Hepatocyte (in vitro differentiated cells): ENCODE results near the gene RIT2. TPM values are rescaled to one million over a fixed set of nuclear protein-coding genes. Genes with fewer than 3 reads are reported as not detected.

Source experiments
- DNase-seq: peaks from one replicate; pipeline ENCODE4 v3.0.0-alpha.2; 2016; ENCODE audit warnings: low spot score
- H2AFZ ChIP-seq: fragments of 200-600 bp; sonication (generic); 2 replicates; pipeline ENCODE4 v1.6.0; 2016; ENCODE audit warnings: antibody characterized with exemption, mild to moderate bottlenecking
- H3K27ac ChIP-seq: fragments of 200-600 bp; sonication (generic); 2 replicates; pipeline ENCODE4 v1.5.1; 2016; ENCODE audit warnings: mild to moderate bottlenecking
- H3K27me3 ChIP-seq: fragments of 200-600 bp; sonication (generic); 2 replicates; pipeline ENCODE4 v1.6.1; 2016
- H3K36me3 ChIP-seq: fragments of 200-600 bp; sonication (generic); replicated peaks from 2 replicates; pipeline ENCODE4 v1.5.1; 2016; ENCODE audit warnings: low read depth; ENCODE audit not compliant: insufficient read depth
- H3K4me1 ChIP-seq: fragments of 200-600 bp; sonication (generic); 2 replicates; pipeline ENCODE4 v1.5.1; 2016; ENCODE audit warnings: mild to moderate bottlenecking, moderate library complexity; ENCODE audit not compliant: insufficient read depth
- H3K4me2 ChIP-seq: fragments of 200-600 bp; sonication (generic); 2 replicates; pipeline ENCODE4 v1.6.0; 2016
- H3K4me3 ChIP-seq: fragments of 200-600 bp; sonication (generic); 2 replicates; pipeline ENCODE4 v1.5.1; 2016; ENCODE audit warnings: mild to moderate bottlenecking
- H3K79me2 ChIP-seq: fragments of 200-600 bp; sonication (generic); 2 replicates; pipeline ENCODE4 v1.6.0; 2017; ENCODE audit warnings: mild to moderate bottlenecking
- H3K9me2 ChIP-seq: fragments of 200-600 bp; sonication (generic); replicated peaks from 2 replicates; pipeline ENCODE4 v1.6.0; 2017; ENCODE audit warnings: mild to moderate bottlenecking; ENCODE audit not compliant: insufficient read depth
- H3K9me3 ChIP-seq: fragments of 200-600 bp; sonication (generic); 2 replicates; pipeline ENCODE4 v1.5.1; 2016; ENCODE audit warnings: low read depth, mild to moderate bottlenecking
- H4K20me1 ChIP-seq: fragments of 200-600 bp; sonication (generic); 2 replicates; pipeline ENCODE4 v1.6.0; 2016; ENCODE audit warnings: mild to moderate bottlenecking; ENCODE audit not compliant: insufficient read depth, poor library complexity, severe bottlenecking
- EZH2 ChIP-seq: fragments of 200-600 bp; sonication (generic); IDR thresholded peaks from 2 replicates; pipeline ENCODE4 v1.6.1; 2016; ENCODE audit warnings: antibody characterized with exemption, mild to moderate bottlenecking, borderline replicate concordance
- EZH2phosphoT487 ChIP-seq: fragments of 200-600 bp; sonication (generic); IDR thresholded peaks from one replicate; pipeline ENCODE4 v1.6.1; 2018; ENCODE audit warnings: antibody characterized with exemption, mild to moderate bottlenecking, low read depth, moderate library complexity; ENCODE audit not compliant: unreplicated experiment, severe bottlenecking
- WGBS: methylation state at CpG from one replicate; pipeline ENCODE4 v1.1.6; 2016; ENCODE audit warnings: low lambda C conversion rate; ENCODE audit errors: missing lambda C conversion rate; 5-methylcytosine and 5-hydroxymethylcytosine counted together
- polyA plus RNA-seq: library from polyadenylated mRNA; unstranded; fragments of >200 nt; fragmentation: Nextera tagmentation; extraction: Ambion mirVana; gene quantifications from 2 replicates; pipeline ENCODE4 v1.2.1, GENCODE V29; 2016
- total RNA-seq: library from RNA; depleted of rRNA; stranded (reverse); fragments of >200 nt; gene quantifications from 2 replicates; pipeline ENCODE4 v1.2.3, GENCODE V29; 2014
- TF ChIP-seq, protein P1 (sequence below): fragments of 200-600 bp; sonication (generic); IDR thresholded peaks from 2 replicates; pipeline ENCODE4 v1.5.1; 2016; ENCODE audit warnings: antibody characterized with exemption, mild to moderate bottlenecking; ENCODE audit not compliant: poor library complexity

Gene RIT2
- total and polyA plus RNA-seq, 2 experiments from 2014 or later: not detected

DNA sequence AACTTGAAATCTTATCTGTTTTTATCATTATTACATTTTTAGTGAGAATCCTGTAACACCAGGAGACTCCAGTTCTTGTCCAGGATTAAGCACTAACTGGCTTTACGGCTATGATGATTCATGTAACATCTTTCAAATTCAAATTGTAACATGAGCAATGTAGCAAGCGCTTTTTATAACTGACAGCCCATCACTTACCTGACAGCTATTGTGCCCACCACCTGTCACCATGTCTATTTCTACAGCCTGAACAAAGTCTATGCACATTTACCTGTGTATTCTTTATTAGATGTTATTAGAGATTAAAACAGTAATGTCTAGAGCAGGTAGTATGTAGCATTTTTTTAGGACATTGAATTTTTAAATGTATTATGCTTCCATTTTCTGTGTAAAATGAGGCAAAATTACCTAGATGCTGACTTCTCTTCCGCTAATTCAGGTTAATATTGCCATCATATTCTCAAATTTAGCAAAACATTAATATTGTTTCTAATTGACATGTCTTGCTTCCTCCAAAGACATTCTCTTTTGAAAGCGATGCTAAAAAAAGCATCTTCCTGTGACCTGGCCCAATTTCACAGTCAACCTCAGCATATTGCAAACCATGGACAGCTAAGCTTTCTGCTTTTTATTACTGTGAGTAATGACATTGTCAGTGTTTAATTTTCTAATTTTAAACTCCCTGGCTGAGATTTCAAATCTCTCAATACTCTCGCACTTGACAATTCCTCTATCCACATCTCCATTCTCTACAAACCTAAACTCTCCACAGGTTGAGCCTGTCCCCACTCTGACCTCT lies 37.8 kb downstream of the RIT2 start:
- Histone ChIP-seq H4K20me1 (no peaks in the 10 kb centered on the region), H3K9me2 (no peaks in the 10 kb centered on the region), H3K4me2 (no peak overlapping the region), H3K27me3 (no peaks in the 10 kb centered on the region), H3K36me3 (no peaks in the 10 kb centered on the region), H3K79me2 (no peaks in the 10 kb centered on the region), H3K4me3 (no peak overlapping the region), H3K9me3 (no peaks in the 10 kb centered on the region), H2AFZ (no peak overlapping the region), H3K27ac (no peak overlapping the region), H3K4me1 (no peaks in the 10 kb centered on the region)
- TF ChIP-seq EZH2phosphoT487 (no peak), EZH2 (no peak)
- TF ChIP-seq, protein P1, sequence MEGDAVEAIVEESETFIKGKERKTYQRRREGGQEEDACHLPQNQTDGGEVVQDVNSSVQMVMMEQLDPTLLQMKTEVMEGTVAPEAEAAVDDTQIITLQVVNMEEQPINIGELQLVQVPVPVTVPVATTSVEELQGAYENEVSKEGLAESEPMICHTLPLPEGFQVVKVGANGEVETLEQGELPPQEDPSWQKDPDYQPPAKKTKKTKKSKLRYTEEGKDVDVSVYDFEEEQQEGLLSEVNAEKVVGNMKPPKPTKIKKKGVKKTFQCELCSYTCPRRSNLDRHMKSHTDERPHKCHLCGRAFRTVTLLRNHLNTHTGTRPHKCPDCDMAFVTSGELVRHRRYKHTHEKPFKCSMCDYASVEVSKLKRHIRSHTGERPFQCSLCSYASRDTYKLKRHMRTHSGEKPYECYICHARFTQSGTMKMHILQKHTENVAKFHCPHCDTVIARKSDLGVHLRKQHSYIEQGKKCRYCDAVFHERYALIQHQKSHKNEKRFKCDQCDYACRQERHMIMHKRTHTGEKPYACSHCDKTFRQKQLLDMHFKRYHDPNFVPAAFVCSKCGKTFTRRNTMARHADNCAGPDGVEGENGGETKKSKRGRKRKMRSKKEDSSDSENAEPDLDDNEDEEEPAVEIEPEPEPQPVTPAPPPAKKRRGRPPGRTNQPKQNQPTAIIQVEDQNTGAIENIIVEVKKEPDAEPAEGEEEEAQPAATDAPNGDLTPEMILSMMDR: no peak
- 91% methylated on average over 5 of the region's 5 CpGs for WGBS
- no peak for DNase-seq

DNA sequence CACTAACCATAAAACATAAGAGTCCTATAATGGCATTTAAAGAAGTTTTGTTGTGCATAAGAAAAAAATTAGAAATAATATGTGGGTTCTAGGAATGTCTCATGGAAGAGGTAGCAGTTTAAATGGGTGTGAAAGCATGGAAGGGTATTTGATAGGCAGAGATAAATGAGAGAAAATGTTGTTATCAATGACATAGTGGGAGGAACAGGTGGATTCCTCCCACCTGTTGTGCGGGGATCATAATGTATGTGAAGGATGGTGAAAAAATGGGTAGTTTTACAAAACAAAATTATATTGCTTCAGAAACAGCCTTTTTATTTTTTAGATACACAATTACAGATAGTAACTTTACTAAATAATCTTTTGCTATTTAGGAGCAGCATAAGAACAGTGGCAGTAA lies 41.7 kb downstream of the RIT2 start:
- WGBS: 95% methylated on average over 1 of the region's 1 CpG
- Histone ChIP-seq H2AFZ (no peak overlapping the region), H3K4me3 (no peak overlapping the region), H3K4me2 (no peak overlapping the region), H4K20me1 (no peaks in the 10 kb centered on the region), H3K4me1 (no peaks in the 10 kb centered on the region), H3K36me3 (no peaks in the 10 kb centered on the region), H3K79me2 (no peaks in the 10 kb centered on the region), H3K27me3 (no peaks in the 10 kb centered on the region), H3K9me2 (no peaks in the 10 kb centered on the region), H3K27ac (no peak overlapping the region), H3K9me3 (no peaks in the 10 kb centered on the region)
- no peak for DNase-seq
- TF ChIP-seq EZH2: no peak
- TF ChIP-seq, protein P1: no peak

DNA sequence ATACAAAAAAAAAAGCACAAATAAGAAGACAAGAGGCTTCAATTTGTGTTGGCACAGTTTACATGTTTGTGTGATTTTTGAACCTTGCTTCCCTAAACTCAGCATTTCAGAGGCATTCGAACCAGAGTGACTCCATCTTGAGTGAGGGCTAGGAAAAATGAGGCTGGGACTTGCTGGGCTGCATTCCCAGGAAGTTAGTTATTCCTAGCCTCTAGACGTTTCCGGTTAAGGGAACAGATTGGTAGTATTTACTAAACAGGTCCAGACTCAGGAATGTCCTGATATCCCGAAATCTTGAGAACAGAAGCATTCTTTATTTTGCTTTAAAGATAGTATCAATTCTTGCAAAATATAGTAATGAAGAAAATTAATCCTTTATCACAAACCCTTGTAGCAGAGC lies 46.7 kb downstream of the RIT2 start:
- H4K20me1 ChIP-seq: no peaks in the 10 kb centered on the region
- H3K9me2 ChIP-seq: no peaks in the 10 kb centered on the region
- H3K27me3 ChIP-seq: no peaks in the 10 kb centered on the region
- no peaks in the 10 kb centered on the region for H3K79me2 ChIP-seq
- H3K4me1 ChIP-seq: no peaks in the 10 kb centered on the region
- no peaks in the 10 kb centered on the region for H3K9me3 ChIP-seq
- H3K36me3 ChIP-seq: no peaks in the 10 kb centered on the region
- H2AFZ ChIP-seq: no peak overlapping the region
- no peak for TF ChIP-seq EZH2
- TF ChIP-seq EZH2phosphoT487: no peak
- TF ChIP-seq, protein P1: no peak
- no peak overlapping the region for H3K4me2 ChIP-seq
- WGBS: 78% methylated on average over 4 of the region's 4 CpGs
- no peak for DNase-seq
- no peak overlapping the region for H3K4me3 ChIP-seq
- H3K27ac ChIP-seq: no peak overlapping the region
